ENCODE measurements around the gene BSND.

The BSND gene

DNA sequence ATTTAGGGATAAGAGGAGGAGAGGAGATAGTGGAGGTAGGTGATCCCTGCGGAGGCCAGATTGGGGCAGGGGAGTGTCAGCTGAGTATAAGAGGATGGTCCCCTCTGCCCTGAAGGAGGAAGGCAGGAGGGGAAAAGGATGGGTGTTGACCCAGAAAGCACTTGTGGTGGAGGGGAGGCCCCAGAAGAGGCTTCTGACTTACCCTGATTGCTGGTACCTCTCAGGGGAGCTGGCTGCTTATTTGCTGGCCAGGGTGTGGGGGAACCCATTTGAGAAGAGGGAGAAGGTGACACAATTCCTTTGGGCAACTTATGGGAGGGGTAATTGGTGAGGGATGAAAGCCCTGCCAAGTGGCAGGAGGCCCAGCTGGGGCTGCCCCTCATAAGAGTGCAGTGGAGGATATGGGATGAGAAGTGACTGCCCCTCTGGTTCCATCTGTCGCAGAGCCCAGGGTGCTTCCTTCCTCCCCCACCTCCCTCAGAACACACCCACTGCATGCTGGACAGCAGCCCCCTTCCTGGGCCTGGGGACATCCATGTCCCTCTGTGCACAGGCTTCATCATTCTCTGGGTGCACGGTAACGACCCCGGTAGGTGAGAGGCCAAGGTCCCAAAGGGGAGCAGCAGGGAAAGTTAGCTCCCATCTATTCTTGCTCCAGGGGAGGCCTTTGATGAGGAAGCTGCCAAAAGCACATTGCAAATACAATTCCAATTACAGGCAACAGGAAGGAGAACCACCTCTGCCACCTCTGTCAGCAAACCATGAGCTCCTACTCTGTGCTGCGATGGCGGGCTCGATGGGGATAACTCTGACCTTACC is 39.2 kb downstream of the BSND start:
- H3K27me3 ChIP-seq (ENCODE audit: control insufficient read depth in 1 of 2, insufficient read depth in 2 of 2, low read length in 2 of 2): peaks cover 0 to 17% of the 10 kb centered on the region in 2 donors
- H3K27ac ChIP-seq (ENCODE audit: low read depth, low read length): no peak overlapping the region
- H3K4me3 ChIP-seq (ENCODE audit: low read depth in 1 of 2, low read length in 2 of 2): no peak overlapping the region
- peaks cover 16 to 18% of the 10 kb centered on the region in 2 donors for H3K4me1 ChIP-seq (ENCODE audit: control insufficient read depth in 1 of 2, insufficient read depth in 2 of 2, low read length in 2 of 2)
- H3K9ac ChIP-seq (ENCODE audit: low read depth in 1 of 2, low read length in 2 of 2): no peak overlapping the region
- H3K9me3 ChIP-seq (ENCODE audit: control insufficient read depth in 1 of 2, low read length in 2 of 2): no peaks in the 10 kb centered on the region
- no peaks in the 10 kb centered on the region for H3K36me3 ChIP-seq (ENCODE audit: control insufficient read depth in 1 of 2, insufficient read depth in 2 of 2, low read length in 2 of 2)

DNA sequence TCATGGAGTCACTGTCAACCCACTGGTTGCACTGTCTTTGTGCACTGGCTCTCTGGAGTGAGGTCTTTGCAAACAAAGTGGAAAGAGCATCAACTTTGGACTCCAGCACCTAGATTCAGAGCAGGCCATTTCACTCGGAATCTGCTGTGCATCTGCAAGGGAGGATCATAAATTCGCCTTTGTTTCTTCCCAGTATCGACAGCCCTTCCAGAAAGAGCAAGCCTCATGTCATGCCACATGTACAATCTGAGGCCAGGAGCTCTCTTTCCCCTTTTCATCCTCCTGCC is 39.8 kb downstream of the BSND start:
- Histone ChIP-seq H3K9ac (ENCODE audit: low read depth in 1 of 2, low read length in 2 of 2) (no peak overlapping the region), H3K27me3 (ENCODE audit: control insufficient read depth in 1 of 2, insufficient read depth in 2 of 2, low read length in 2 of 2) (peaks cover 0 to 17% of the 10 kb centered on the region in 2 donors), H3K4me1 (ENCODE audit: control insufficient read depth in 1 of 2, insufficient read depth in 2 of 2, low read length in 2 of 2) (peaks cover 16 to 18% of the 10 kb centered on the region in 2 donors), H3K9me3 (ENCODE audit: control insufficient read depth in 1 of 2, low read length in 2 of 2) (no peaks in the 10 kb centered on the region), H3K4me3 (ENCODE audit: low read depth in 1 of 2, low read length in 2 of 2) (no peak overlapping the region), H3K27ac (ENCODE audit: low read depth, low read length) (no peak overlapping the region), H3K36me3 (ENCODE audit: control insufficient read depth in 1 of 2, insufficient read depth in 2 of 2, low read length in 2 of 2) (no peaks in the 10 kb centered on the region)

DNA sequence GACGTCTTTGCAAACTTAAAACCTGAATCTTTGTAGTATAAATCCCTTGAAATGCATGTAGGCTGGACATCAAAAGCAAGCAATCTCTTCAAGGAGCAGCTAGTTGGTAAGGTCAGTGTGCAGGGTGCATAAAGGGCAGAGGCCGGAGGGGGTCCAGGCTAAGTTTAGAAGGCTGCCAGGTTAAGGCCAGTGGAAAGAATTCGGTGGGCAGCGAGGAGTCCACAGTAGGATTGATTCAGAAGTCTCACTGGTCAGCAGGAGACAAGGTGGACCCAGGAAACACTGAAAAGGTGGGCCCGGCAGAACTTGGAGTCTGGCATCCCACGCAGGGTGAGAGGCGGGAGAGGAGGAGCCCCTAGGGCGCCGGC is 40.2 kb downstream of the BSND start:
- Histone ChIP-seq H3K27me3 (ENCODE audit: control insufficient read depth in 1 of 2, insufficient read depth in 2 of 2, low read length in 2 of 2) (peaks cover 0 to 17% of the 10 kb centered on the region in 2 donors), H3K4me1 (ENCODE audit: control insufficient read depth in 1 of 2, insufficient read depth in 2 of 2, low read length in 2 of 2) (peaks cover 16 to 18% of the 10 kb centered on the region in 2 donors), H3K4me3 (ENCODE audit: low read depth in 1 of 2, low read length in 2 of 2) (peak overlapping the region; percentile 59 to 68), H3K9me3 (ENCODE audit: control insufficient read depth in 1 of 2, low read length in 2 of 2) (no peaks in the 10 kb centered on the region), H3K27ac (ENCODE audit: low read depth, low read length) (no peak overlapping the region), H3K9ac (ENCODE audit: low read depth in 1 of 2, low read length in 2 of 2) (peak overlapping the region in 1 of 2 donors; percentile 27), H3K36me3 (ENCODE audit: control insufficient read depth in 1 of 2, insufficient read depth in 2 of 2, low read length in 2 of 2) (no peaks in the 10 kb centered on the region)

GRCh38 chr1:55039342-55040082 is 40.8 kb downstream of the BSND start, which contains the start of gene PCSK9:
TSS of gene PCSK9 (plus strand) at chr1:55039548. CDS start at chr1:55039838, 290 bp downstream.
- peaks cover 16 to 18% of the 10 kb centered on the region in 2 donors for H3K4me1 ChIP-seq (ENCODE audit: control insufficient read depth in 1 of 2, insufficient read depth in 2 of 2, low read length in 2 of 2)
- H3K27ac ChIP-seq (ENCODE audit: low read depth, low read length): no peak within 1 kb of the TSS
- H3K27me3 ChIP-seq (ENCODE audit: control insufficient read depth in 1 of 2, insufficient read depth in 2 of 2, low read length in 2 of 2): peaks cover 0 to 17% of the 10 kb centered on the region in 2 donors
- H3K9me3 ChIP-seq (ENCODE audit: control insufficient read depth in 1 of 2, low read length in 2 of 2): no peaks in the 10 kb centered on the region
- H3K36me3 ChIP-seq (ENCODE audit: control insufficient read depth in 1 of 2, insufficient read depth in 2 of 2, low read length in 2 of 2): peaks cover 0 to 4% of the 10 kb centered on the region in 2 donors
- peak within 1 kb of the TSS; percentile 59 to 68 for H3K4me3 ChIP-seq (ENCODE audit: low read depth in 1 of 2, low read length in 2 of 2)
- H3K9ac ChIP-seq (ENCODE audit: low read depth in 1 of 2, low read length in 2 of 2): peak within 1 kb of the TSS in 1 of 2 donors; percentile 49

DNA sequence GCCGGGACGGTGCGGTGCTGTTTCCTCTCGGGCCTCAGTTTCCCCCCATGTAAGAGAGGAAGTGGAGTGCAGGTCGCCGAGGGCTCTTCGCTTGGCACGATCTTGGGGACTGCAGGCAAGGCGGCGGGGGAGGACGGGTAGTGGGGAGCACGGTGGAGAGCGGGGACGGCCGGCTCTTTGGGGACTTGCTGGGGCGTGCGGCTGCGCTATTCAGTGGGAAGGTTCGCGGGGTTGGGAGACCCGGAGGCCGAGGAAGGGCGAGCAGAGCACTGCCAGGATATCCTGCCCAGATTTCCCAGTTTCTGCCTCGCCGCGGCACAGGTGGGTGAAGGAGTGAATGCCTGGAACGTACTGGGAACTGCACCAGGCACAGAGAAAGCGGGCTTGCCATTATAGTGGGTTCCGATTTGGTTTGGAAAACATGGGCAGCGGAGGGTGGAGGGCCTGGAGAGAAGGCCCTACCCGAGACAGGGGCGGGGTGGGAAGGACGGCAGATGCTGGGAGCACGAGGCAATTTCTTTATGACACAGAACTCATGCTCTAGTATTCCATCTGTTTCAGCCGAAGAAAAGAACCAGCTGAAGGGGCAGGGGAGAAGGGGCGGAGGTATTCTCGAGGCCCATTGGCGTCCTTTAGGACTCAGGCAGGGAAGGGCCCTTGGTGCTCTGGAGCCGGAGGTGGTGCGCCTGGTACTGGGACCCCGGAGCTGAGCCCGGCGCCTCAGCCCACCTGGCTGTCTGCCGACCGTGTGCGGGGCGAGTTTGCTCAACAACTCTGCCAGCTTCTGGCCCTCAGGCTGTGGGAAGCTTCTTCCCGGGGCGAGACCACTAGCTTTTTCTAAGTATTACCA is 41.6 kb downstream of the BSND start:
- H3K9me3 ChIP-seq (ENCODE audit: control insufficient read depth in 1 of 2, low read length in 2 of 2): no peaks in the 10 kb centered on the region
- H3K4me3 ChIP-seq (ENCODE audit: low read depth in 1 of 2, low read length in 2 of 2): peak overlapping the region; percentile 59 to 68
- peak overlapping the region in 1 of 2 donors; percentile 49 for H3K9ac ChIP-seq (ENCODE audit: low read depth in 1 of 2, low read length in 2 of 2)
- H3K4me1 ChIP-seq (ENCODE audit: control insufficient read depth in 1 of 2, insufficient read depth in 2 of 2, low read length in 2 of 2): peaks cover 16 to 18% of the 10 kb centered on the region in 2 donors
- H3K27ac ChIP-seq (ENCODE audit: low read depth, low read length): no peak overlapping the region
- H3K36me3 ChIP-seq (ENCODE audit: control insufficient read depth in 1 of 2, insufficient read depth in 2 of 2, low read length in 2 of 2): peaks cover 0 to 12% of the 10 kb centered on the region in 2 donors
- H3K27me3 ChIP-seq (ENCODE audit: control insufficient read depth in 1 of 2, insufficient read depth in 2 of 2, low read length in 2 of 2): peaks cover 0 to 17% of the 10 kb centered on the region in 2 donors

GRCh38 chr1:55040933-55041494 is 42.3 kb downstream of the BSND start:
- Histone ChIP-seq H3K4me1 (ENCODE audit: control insufficient read depth in 1 of 2, insufficient read depth in 2 of 2, low read length in 2 of 2) (peaks cover 12 to 15% of the 10 kb centered on the region in 2 donors), H3K9ac (ENCODE audit: low read depth in 1 of 2, low read length in 2 of 2) (peak overlapping the region in 1 of 2 donors; percentile 47), H3K27ac (ENCODE audit: low read depth, low read length) (no peak overlapping the region), H3K9me3 (ENCODE audit: control insufficient read depth in 1 of 2, low read length in 2 of 2) (no peaks in the 10 kb centered on the region), H3K27me3 (ENCODE audit: control insufficient read depth in 1 of 2, insufficient read depth in 2 of 2, low read length in 2 of 2) (peaks cover 0 to 14% of the 10 kb centered on the region in 2 donors), H3K36me3 (ENCODE audit: control insufficient read depth in 1 of 2, insufficient read depth in 2 of 2, low read length in 2 of 2) (peaks cover 0 to 18% of the 10 kb centered on the region in 2 donors), H3K4me3 (ENCODE audit: low read depth in 1 of 2, low read length in 2 of 2) (peak overlapping the region; percentile 59 to 68)

DNA sequence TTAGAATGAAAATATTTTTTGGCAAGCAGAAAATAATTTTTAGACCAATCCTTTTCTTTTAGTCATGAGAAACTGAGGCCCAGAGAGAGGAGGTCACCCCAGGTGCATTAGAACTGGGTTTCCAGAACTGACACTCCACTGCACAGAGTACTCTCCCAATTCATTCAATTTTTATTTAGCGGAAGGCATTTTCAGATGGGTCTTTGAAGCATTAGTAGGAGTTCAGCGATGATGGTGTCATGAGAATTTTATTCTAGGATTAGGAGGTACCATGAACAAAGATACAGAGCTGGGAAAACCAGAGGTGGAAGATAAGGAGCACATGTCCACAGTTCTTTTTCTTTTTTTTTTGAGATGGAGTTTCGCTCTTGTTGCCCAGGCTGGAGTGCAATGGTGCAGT is 42.9 kb downstream of the BSND start:
- H3K4me3 ChIP-seq (ENCODE audit: low read depth in 1 of 2, low read length in 2 of 2): no peak overlapping the region
- H3K27me3 ChIP-seq (ENCODE audit: control insufficient read depth in 1 of 2, insufficient read depth in 2 of 2, low read length in 2 of 2): peaks cover 0 to 11% of the 10 kb centered on the region in 2 donors
- H3K9ac ChIP-seq (ENCODE audit: low read depth in 1 of 2, low read length in 2 of 2): no peak overlapping the region
- H3K4me1 ChIP-seq (ENCODE audit: control insufficient read depth in 1 of 2, insufficient read depth in 2 of 2, low read length in 2 of 2): peaks cover 10 to 15% of the 10 kb centered on the region in 2 donors
- H3K9me3 ChIP-seq (ENCODE audit: control insufficient read depth in 1 of 2, low read length in 2 of 2): no peaks in the 10 kb centered on the region
- H3K27ac ChIP-seq (ENCODE audit: low read depth, low read length): no peak overlapping the region
- H3K36me3 ChIP-seq (ENCODE audit: control insufficient read depth in 1 of 2, insufficient read depth in 2 of 2, low read length in 2 of 2): peaks cover 0 to 22% of the 10 kb centered on the region in 2 donors

- H3K9me3 ChIP-seq (ENCODE audit: control insufficient read depth in 1 of 2, low read length in 2 of 2): no peaks in the 10 kb centered on the region
- H3K27me3 ChIP-seq (ENCODE audit: control insufficient read depth in 1 of 2, insufficient read depth in 2 of 2, low read length in 2 of 2): peaks cover 0 to 11% of the 10 kb centered on the region in 2 donors
- no peak overlapping the region for H3K4me3 ChIP-seq (ENCODE audit: low read depth in 1 of 2, low read length in 2 of 2)
- peaks cover 10 to 15% of the 10 kb centered on the region in 2 donors for H3K4me1 ChIP-seq (ENCODE audit: control insufficient read depth in 1 of 2, insufficient read depth in 2 of 2, low read length in 2 of 2)
- H3K9ac ChIP-seq (ENCODE audit: low read depth in 1 of 2, low read length in 2 of 2): no peak overlapping the region
- H3K27ac ChIP-seq (ENCODE audit: low read depth, low read length): no peak overlapping the region
- peaks cover 0 to 34% of the 10 kb centered on the region in 2 donors for H3K36me3 ChIP-seq (ENCODE audit: control insufficient read depth in 1 of 2, insufficient read depth in 2 of 2, low read length in 2 of 2)
These were observed 44.3 kb downstream of the BSND start for GRCh38 chr1:55043011-55043410.

- Histone ChIP-seq H3K36me3 (ENCODE audit: control insufficient read depth in 1 of 2, insufficient read depth in 2 of 2, low read length in 2 of 2) (peaks cover 0 to 36% of the 10 kb centered on the region in 2 donors), H3K27ac (ENCODE audit: low read depth, low read length) (no peak overlapping the region), H3K4me3 (ENCODE audit: low read depth in 1 of 2, low read length in 2 of 2) (no peak overlapping the region), H3K9me3 (ENCODE audit: control insufficient read depth in 1 of 2, low read length in 2 of 2) (no peaks in the 10 kb centered on the region), H3K9ac (ENCODE audit: low read depth in 1 of 2, low read length in 2 of 2) (no peak overlapping the region), H3K4me1 (ENCODE audit: control insufficient read depth in 1 of 2, insufficient read depth in 2 of 2, low read length in 2 of 2) (peaks cover 10 to 13% of the 10 kb centered on the region in 2 donors), H3K27me3 (ENCODE audit: control insufficient read depth in 1 of 2, insufficient read depth in 2 of 2, low read length in 2 of 2) (peaks cover 0 to 11% of the 10 kb centered on the region in 2 donors)
These were observed 45.0 kb downstream of the BSND start for GRCh38 chr1:55043726-55044125.

Measured in duodenal mucosa (tissue), 2 donors.